Eye (tissue), 1 donor: ENCODE data around the gene CD244.
"Not testable (repeated sequence)": the region's sequence is repeated elsewhere in the genome, so short reads cannot be mapped to it uniquely, and the experiment has no call there.

Experiments
- DNase-seq: peaks from one replicate; pipeline ENCODE4 v3.0.0-alpha.2; 2015

The CD244 gene

DNA sequence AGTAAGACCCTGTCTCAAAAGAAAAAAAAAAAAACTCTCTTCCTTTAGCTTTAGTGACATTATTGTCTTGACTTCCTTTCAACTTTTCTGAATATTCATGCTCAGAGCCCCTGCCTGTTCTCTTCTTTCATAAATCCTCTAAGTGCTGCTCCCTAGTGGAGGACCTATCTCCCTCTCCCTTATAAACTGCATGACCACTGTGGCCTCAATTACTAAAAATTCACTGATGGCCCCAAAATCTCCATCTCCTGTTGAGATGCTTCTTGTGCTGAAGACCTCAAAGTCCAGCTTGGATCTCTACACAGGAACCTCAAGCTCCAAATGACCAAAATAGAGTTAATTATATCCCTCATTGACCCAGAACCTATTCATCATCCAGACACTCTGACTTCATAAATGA lies 14.5 kb upstream of the CD244 start:
- DNase-seq: no peak

- DNase-seq: no peak
Observed at GRCh38 chr1:160876311-160876710, 13.6 kb upstream of the CD244 start.

GRCh38 chr1:160875591-160875990 lies 12.9 kb upstream of the CD244 start:
- not testable (repeated sequence) for DNase-seq

GRCh38 chr1:160874935-160875334 lies 12.2 kb upstream of the CD244 start:
- DNase-seq: no peak

DNA sequence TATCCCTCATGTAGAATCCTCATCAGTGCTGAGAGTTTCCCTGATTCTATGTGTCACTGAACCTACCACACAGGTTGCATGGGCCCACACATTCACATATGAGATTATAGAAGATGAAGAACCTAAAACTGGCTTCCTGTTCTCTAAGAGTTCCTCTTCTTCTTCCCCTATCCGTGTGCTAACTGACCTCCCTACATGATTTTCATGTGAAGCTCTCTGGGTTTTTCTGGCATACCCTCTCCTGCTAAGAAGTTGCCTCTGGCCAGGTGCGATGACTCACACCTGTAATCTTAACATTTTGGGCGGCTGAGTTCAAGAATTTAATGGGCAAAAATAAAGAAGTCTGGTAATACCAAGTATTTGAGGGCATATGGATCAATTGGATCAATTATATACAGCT lies 5.5 kb upstream of the CD244 start:
- DNase-seq: no peak

- not testable (repeated sequence) for DNase-seq
Observed at GRCh38 chr1:160867651-160868050, 5.0 kb upstream of the CD244 start.

GRCh38 chr1:160866695-160867260 lies 4.1 kb upstream of the CD244 start:
- no peak for DNase-seq

DNA sequence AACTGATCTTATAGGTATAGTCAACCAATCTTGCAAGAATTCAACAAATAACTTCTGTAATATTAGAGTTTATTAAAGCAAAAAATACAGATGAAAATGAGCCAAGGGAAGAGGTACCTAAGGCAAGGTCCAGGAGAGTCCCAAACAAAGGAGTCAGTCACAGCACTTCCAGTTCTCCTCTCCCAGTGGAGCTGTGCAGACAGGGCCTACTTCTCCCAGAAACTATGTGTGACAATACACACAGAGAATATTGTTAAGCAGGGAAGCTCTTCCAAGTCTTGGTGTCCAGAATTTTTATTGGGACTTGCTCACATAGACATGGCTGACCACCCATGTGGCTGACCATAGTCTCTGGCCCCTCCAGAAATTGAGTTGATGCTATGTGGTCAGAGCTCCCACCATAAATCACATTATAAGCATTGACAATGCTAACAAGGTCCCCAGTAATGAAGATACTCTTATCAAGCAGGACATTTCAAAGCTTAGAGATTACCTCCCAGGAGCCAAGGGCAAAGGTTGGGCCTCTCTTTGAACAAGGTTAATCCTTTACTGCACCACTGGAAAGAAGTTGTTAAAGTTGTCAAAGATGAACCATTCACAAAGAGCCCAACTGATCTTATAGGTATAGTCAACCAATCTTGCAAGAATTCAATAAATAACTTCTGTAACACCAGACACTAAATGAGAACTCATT lies 3.5 kb upstream of the CD244 start:
- no peak for DNase-seq

GRCh38 chr1:160865337-160865736 lies 2.6 kb upstream of the CD244 start:
- DNase-seq: no peak

DNA sequence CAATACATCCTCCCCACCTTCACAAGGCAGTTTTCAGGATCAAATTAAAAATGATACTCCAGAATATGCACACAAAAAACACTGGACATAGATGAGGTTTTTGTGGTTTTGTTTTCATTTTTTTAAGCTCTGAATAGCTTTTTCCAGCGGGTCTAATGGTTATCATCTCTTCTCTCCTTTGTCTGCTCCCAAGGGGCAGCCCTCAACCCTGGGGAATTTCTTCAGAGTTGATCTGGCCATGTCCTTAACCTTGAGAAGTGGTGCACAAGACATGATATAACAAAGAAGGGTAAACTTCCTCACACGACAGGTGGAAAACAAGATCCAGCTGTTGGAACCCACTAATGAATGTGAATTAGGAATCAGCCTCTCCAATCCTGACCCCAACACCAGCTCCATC lies 1.5 kb upstream of the CD244 start:
- DNase-seq: no peak

DNA sequence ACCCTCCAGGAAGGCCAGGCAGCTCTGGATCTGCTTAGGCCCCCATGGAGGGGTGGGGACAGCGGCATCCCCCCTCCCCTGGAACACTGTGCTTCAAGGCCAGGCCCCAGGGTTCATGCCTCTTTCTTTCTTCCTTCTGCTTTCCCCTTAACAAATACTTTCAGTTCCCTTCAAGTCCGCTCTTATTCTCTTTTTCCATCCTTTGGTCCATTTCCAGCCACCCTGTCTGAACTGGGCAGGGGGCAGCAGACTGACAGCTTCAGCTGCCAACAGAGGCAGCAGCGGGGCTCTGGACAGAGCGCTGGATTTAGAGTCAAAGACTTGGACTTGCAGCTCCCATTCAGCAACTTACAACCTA lies 1.1 kb upstream of the CD244 start:
- DNase-seq: no peak

DNA sequence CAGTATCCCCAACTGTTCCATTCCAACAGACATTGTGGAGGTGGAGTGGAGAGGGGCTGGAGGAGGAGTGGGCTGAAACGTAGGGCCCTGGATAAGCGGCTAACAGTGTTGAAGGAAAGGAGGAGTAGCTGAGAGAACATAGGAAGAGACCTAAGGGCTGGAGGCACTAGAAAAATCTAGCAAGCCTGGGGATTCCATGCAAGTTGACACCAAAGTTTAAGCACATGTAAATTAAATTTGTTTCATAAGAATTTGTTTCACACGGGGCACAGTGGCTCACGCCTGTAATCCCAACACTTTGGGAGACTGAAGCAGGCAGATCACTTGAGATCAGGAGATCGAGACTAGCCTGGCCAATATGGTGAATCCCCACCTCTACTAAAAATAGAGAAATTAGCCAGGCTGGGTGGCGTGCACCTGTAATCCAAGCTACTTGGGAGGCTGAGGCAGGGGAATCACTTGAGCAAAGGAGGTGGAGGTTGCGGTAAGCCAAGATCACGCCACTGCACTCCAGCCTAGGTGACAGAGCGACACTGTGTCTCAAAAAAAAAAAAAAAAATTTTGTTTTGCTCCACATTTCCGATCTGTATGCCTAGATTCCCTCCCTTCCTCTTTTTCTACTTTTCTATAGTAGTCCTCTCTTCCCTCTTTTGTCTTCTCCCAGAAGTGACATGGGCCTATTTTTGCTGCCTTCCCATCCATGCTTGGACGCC lies 530 bp upstream of the CD244 start:
- DNase-seq: no peak

GRCh38 chr1:160860840-160861505 lies 1.7 kb downstream of the CD244 start:
- DNase-seq: no peak

DNA sequence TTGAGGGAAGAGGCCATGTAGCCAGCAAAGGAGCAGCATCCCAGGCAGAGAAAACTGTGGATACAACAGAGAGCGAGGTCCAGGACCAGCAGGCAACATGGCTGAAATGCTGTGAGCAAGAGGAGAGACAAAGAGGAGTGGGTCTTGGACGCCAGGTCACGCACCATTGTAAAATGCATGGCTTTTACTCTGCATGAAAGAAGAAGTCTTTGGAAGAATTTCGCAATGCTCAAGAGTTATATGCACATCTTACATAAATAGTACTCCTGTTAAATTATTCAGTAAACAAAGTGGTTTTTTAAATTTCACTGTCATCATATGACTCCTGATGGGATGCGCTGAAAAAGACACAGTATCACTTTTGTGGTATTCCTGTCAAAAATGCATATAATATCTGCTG lies 3.5 kb downstream of the CD244 start:
- DNase-seq: no peak

DNA sequence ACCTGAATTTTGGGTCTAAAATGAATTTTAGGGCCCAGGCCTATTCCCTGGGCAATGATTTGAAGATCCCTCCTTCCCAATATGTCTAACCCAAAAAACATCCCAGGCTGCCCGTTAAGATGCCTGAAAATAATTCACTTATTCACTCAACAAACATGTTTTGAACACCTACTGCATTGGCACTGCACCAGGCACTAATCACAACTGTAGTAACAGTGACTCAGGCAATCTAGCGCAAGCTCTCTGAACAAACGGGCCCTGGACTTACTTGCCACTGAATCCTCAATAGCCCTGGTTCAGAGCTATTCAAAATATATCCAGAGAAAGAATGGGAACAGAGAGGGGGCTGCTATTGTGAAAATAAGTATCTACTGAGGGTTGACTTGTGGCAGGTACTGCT lies 4.2 kb downstream of the CD244 start:
- no peak for DNase-seq

GRCh38 chr1:160858097-160858496 lies 4.6 kb downstream of the CD244 start:
- no peak for DNase-seq

GRCh38 chr1:160855181-160855981 lies 7.3 kb downstream of the CD244 start:
- no peak for DNase-seq

DNA sequence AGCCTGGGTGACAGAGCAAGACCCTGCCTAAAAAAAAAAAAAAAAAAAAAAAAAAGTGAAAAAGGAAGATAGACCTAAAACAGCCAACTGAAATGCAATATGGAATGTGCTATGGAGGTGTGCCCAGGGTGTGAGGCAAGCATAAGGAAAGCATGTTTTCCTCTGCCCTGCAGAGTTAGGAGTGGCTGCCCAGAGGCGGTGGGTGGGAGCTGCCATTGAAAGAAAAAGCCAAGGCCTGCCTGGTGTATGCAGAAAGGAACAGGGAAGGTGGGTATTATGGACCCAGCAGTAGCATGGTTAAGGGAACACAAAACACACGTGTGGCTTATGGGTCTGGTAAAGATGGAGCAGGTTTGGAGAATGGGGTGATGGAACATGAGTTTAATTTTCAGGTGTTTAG lies 8.9 kb downstream of the CD244 start:
- DNase-seq: no peak

- DNase-seq: no peak
Observed at GRCh38 chr1:160853014-160853413, 9.7 kb downstream of the CD244 start.

DNA sequence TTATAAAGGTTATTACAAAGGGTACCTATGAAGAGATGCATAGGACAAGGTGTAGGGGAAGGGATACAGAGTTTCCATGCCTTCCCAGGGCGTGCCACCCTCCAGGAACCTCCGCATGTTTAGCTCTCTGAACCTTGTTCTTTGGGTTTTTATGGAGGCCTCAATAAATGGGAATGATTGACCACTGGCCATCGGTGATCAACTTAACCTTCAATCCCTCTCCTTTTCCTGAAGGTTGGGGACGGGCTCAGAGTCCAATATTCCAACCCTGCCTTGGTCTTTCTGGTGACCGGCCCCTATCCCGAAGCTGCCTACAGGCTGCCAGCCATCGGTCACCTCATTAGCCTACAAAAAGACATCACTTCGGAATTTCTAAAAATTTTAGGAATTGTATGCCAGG lies 11.7 kb downstream of the CD244 start:
- no peak for DNase-seq

GRCh38 chr1:160850541-160850940 lies 12.1 kb downstream of the CD244 start:
- DNase-seq: no peak

GRCh38 chr1:160846281-160846680 lies 16.4 kb downstream of the CD244 start:
- no peak for DNase-seq
